Measurements from ENCODE around the gene ARMC7. TPM values are rescaled to one million over a fixed set of nuclear protein-coding genes. Genes with fewer than 3 reads are reported as not detected.

Gene ARMC7
- total and polyA plus RNA-seq, 2 of the 13 experiments (the other 11 are each of a cell fraction or from before 2014, with no cell fraction given), result 3.9 to 4.2 TPM

DNA sequence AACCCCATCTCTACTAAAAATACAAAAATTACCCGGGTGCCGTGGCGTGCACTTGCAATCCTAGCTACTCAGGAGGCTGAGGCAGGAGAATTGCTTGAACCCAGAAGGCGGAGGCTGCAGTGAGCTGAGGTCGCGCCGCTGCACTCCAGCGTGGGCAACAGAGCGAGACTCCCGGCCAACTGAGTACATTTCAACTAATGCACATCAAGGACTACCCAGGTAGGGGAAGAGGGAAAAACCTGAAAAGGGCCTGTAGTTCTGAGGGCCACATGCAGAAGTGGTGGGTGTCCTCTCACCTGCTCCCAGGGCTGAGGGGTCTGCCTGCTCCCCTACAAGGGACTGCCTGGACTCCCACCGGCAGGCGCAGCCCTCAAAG, 22.6 kb upstream of the ARMC7 start (continued):
- TF ChIP-seq, protein P1, sequence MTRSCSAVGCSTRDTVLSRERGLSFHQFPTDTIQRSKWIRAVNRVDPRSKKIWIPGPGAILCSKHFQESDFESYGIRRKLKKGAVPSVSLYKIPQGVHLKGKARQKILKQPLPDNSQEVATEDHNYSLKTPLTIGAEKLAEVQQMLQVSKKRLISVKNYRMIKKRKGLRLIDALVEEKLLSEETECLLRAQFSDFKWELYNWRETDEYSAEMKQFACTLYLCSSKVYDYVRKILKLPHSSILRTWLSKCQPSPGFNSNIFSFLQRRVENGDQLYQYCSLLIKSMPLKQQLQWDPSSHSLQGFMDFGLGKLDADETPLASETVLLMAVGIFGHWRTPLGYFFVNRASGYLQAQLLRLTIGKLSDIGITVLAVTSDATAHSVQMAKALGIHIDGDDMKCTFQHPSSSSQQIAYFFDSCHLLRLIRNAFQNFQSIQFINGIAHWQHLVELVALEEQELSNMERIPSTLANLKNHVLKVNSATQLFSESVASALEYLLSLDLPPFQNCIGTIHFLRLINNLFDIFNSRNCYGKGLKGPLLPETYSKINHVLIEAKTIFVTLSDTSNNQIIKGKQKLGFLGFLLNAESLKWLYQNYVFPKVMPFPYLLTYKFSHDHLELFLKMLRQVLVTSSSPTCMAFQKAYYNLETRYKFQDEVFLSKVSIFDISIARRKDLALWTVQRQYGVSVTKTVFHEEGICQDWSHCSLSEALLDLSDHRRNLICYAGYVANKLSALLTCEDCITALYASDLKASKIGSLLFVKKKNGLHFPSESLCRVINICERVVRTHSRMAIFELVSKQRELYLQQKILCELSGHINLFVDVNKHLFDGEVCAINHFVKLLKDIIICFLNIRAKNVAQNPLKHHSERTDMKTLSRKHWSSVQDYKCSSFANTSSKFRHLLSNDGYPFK (CRISPR knock-in tag; IDR thresholded peaks at IDR 0.05; ENCODE audit: borderline replicate concordance), result 0 out of 2 replicates have a peak, but pooled peaks have one; percentile 9
- TF ChIP-seq ZNF672 (CRISPR knock-in tag; IDR thresholded peaks at IDR 0.05) (no peak), ZNF615 (CRISPR knock-in tag; IDR thresholded peaks at IDR 0.05; ENCODE audit: borderline replicate concordance) (no peak)
- TF ChIP-seq, protein P2, sequence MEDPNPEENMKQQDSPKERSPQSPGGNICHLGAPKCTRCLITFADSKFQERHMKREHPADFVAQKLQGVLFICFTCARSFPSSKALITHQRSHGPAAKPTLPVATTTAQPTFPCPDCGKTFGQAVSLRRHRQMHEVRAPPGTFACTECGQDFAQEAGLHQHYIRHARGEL (CRISPR knock-in tag; IDR thresholded peaks at IDR 0.05), result no peak
- TF ChIP-seq, protein P3, sequence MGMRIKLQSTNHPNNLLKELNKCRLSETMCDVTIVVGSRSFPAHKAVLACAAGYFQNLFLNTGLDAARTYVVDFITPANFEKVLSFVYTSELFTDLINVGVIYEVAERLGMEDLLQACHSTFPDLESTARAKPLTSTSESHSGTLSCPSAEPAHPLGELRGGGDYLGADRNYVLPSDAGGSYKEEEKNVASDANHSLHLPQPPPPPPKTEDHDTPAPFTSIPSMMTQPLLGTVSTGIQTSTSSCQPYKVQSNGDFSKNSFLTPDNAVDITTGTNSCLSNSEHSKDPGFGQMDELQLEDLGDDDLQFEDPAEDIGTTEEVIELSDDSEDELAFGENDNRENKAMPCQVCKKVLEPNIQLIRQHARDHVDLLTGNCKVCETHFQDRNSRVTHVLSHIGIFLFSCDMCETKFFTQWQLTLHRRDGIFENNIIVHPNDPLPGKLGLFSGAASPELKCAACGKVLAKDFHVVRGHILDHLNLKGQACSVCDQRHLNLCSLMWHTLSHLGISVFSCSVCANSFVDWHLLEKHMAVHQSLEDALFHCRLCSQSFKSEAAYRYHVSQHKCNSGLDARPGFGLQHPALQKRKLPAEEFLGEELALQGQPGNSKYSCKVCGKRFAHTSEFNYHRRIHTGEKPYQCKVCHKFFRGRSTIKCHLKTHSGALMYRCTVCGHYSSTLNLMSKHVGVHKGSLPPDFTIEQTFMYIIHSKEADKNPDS (CRISPR knock-in tag; IDR thresholded peaks at IDR 0.05), result no peak
- TF ChIP-seq, protein P4, sequence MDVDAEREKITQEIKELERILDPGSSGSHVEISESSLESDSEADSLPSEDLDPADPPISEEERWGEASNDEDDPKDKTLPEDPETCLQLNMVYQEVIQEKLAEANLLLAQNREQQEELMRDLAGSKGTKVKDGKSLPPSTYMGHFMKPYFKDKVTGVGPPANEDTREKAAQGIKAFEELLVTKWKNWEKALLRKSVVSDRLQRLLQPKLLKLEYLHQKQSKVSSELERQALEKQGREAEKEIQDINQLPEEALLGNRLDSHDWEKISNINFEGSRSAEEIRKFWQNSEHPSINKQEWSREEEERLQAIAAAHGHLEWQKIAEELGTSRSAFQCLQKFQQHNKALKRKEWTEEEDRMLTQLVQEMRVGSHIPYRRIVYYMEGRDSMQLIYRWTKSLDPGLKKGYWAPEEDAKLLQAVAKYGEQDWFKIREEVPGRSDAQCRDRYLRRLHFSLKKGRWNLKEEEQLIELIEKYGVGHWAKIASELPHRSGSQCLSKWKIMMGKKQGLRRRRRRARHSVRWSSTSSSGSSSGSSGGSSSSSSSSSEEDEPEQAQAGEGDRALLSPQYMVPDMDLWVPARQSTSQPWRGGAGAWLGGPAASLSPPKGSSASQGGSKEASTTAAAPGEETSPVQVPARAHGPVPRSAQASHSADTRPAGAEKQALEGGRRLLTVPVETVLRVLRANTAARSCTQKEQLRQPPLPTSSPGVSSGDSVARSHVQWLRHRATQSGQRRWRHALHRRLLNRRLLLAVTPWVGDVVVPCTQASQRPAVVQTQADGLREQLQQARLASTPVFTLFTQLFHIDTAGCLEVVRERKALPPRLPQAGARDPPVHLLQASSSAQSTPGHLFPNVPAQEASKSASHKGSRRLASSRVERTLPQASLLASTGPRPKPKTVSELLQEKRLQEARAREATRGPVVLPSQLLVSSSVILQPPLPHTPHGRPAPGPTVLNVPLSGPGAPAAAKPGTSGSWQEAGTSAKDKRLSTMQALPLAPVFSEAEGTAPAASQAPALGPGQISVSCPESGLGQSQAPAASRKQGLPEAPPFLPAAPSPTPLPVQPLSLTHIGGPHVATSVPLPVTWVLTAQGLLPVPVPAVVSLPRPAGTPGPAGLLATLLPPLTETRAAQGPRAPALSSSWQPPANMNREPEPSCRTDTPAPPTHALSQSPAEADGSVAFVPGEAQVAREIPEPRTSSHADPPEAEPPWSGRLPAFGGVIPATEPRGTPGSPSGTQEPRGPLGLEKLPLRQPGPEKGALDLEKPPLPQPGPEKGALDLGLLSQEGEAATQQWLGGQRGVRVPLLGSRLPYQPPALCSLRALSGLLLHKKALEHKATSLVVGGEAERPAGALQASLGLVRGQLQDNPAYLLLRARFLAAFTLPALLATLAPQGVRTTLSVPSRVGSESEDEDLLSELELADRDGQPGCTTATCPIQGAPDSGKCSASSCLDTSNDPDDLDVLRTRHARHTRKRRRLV (CRISPR knock-in tag; IDR thresholded peaks at IDR 0.05), result peak; percentile 52; the same call in 1 of the 2 replicates
- TF ChIP-seq, protein P5, sequence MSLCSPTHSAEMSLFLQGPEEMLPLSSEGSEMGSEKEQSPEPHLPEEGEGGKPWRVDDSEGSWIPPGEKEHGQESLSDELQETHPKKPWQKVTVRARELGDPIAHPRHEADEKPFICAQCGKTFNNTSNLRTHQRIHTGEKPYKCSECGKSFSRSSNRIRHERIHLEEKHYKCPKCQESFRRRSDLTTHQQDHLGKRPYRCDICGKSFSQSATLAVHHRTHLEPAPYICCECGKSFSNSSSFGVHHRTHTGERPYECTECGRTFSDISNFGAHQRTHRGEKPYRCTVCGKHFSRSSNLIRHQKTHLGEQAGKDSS (CRISPR knock-in tag; IDR thresholded peaks at IDR 0.05; ENCODE audit: borderline replicate concordance, low read depth), result peak; percentile 12; the same call in 1 of the 2 replicates
